DMS 273 (cell line): Measurements from ENCODE around the gene CD96.
"Not testable (repeated sequence)": the region's sequence is repeated elsewhere in the genome, so short reads cannot be mapped to it uniquely, and the experiment has no call there.

ENCODE experiments used
- DNase-seq: peaks from one replicate; lab custom pipeline; 2025; ENCODE audit not compliant: unreplicated experiment; lab: John Stamatoyannopoulos, UW

CD96 gene

GRCh38 chr3:111618945-111619344 is 76.9 kb downstream of the CD96 start:
- DNase-seq, result no peak

GRCh38 chr3:111619833-111620232 is 77.8 kb downstream of the CD96 start:
- DNase-seq, result no peak

GRCh38 chr3:111621535-111621934 is 79.5 kb downstream of the CD96 start:
- peak; percentile 48 for DNase-seq

GRCh38 chr3:111627092-111627491 is 85.1 kb downstream of the CD96 start:
- DNase-seq, result no peak

GRCh38 chr3:111629018-111629417 is 87.0 kb downstream of the CD96 start:
- not testable (repeated sequence) for DNase-seq

GRCh38 chr3:111630638-111631037 is 88.6 kb downstream of the CD96 start:
- DNase-seq, result not testable (repeated sequence)

- DNase-seq, result no peak
Observed at GRCh38 chr3:111635403-111635802, 93.4 kb downstream of the CD96 start.

- DNase-seq, result peak; percentile 18
Observed at GRCh38 chr3:111636366-111636885, 94.4 kb downstream of the CD96 start.

- no peak for DNase-seq
Observed at GRCh38 chr3:111639316-111639715, 97.3 kb downstream of the CD96 start.

GRCh38 chr3:111648991-111649579 is 107.1 kb downstream of the CD96 start:
- DNase-seq, result no peak

GRCh38 chr3:111650378-111651275 is 108.6 kb downstream of the CD96 start:
- DNase-seq, result peak; percentile 64

GRCh38 chr3:111652492-111653180 is 110.6 kb downstream of the CD96 start:
- no peak for DNase-seq

GRCh38 chr3:111653766-111654165 is 111.8 kb downstream of the CD96 start:
- no peak for DNase-seq

- no peak for DNase-seq
Observed at GRCh38 chr3:111662012-111662411, 120.0 kb downstream of the CD96 start.

GRCh38 chr3:111662907-111663306 is 120.9 kb downstream of the CD96 start:
- DNase-seq, result no peak

GRCh38 chr3:111666041-111666735 is 124.2 kb downstream of the CD96 start:
- DNase-seq, result no peak

GRCh38 chr3:111667170-111667569 is 125.2 kb downstream of the CD96 start:
- DNase-seq, result no peak

- DNase-seq, result no peak
Observed at GRCh38 chr3:111667621-111668239, 125.7 kb downstream of the CD96 start.

- DNase-seq, result no peak
Observed at GRCh38 chr3:111668326-111668725, 126.3 kb downstream of the CD96 start.

- DNase-seq, result peak; percentile 84
Observed at GRCh38 chr3:111668888-111669488, 127.0 kb downstream of the CD96 start.
